ENCODE results near the gene PMVK. TPM values are rescaled to one million over a fixed set of nuclear protein-coding genes. Genes with fewer than 3 reads are reported as not detected.
A peak's percentile ranks its signal among the peaks of the same experiment; 100 is the strongest.

The PMVK gene
- total RNA-seq, 1 donor from 2014 or later, result 65.7 TPM

GRCh38 chr1:154899041-154899440 is 37.5 kb downstream of the PMVK start:
- no peak for DNase-seq
- intact Hi-C loops (cut with DNase I), result no loop called here

GRCh38 chr1:154896771-154897286 is 39.7 kb downstream of the PMVK start:
- DNase-seq, result no peak
- intact Hi-C loops (cut with DNase I), result no loop called here
- no peak for ATAC-seq (ENCODE audit: poor library complexity)

More at GRCh38 chr1:154899041-154899440, 37.5 kb downstream of the PMVK start:
- ATAC-seq (ENCODE audit: poor library complexity), result no peak

- no peak for DNase-seq
- peak; percentile 39 for ATAC-seq (ENCODE audit: poor library complexity)
- intact Hi-C loops (cut with DNase I), result no loop called here
These were observed 40.7 kb downstream of the PMVK start for GRCh38 chr1:154895798-154896197.

GRCh38 chr1:154891452-154891851 is 45.1 kb downstream of the PMVK start:
- DNase-seq, result no peak
- ATAC-seq (ENCODE audit: poor library complexity), result no peak
- intact Hi-C loops (cut with DNase I), result no loop called here

- ATAC-seq (ENCODE audit: poor library complexity) (no peak), DNase-seq (no peak)
- intact Hi-C loops (cut with DNase I), result no loop called here
These were observed 47.8 kb downstream of the PMVK start for GRCh38 chr1:154888757-154889156.

- intact Hi-C loops (cut with DNase I), result no loop called here
- DNase-seq (no peak), ATAC-seq (ENCODE audit: poor library complexity) (no peak)
These were observed 50.1 kb downstream of the PMVK start for GRCh38 chr1:154886281-154887015.

- ATAC-seq (ENCODE audit: poor library complexity) (no peak), DNase-seq (no peak)
- intact Hi-C loops (cut with DNase I), result loop anchor here (5.0 kb wide), 1 partner anchor 323 kb away; no protein-coding TSS in a partner anchor
These were observed 51.4 kb downstream of the PMVK start for GRCh38 chr1:154884869-154885701.

- peak; percentile 47 for ATAC-seq (ENCODE audit: poor library complexity)
- DNase-seq, result no peak
- intact Hi-C loops (cut with DNase I), result loop anchor here (5.0 kb wide), 1 partner anchor 322 kb away; no protein-coding TSS in a partner anchor
These were observed 52.3 kb downstream of the PMVK start for GRCh38 chr1:154883919-154884868.

- ATAC-seq (ENCODE audit: poor library complexity), result no peak
- no peak for DNase-seq
- intact Hi-C loops (cut with DNase I), result loop anchor here (5.0 kb wide), 1 partner anchor 320 kb away; no protein-coding TSS in a partner anchor
These were observed 54.5 kb downstream of the PMVK start for GRCh38 chr1:154881820-154882535.

GRCh38 chr1:154880671-154881070 is 55.8 kb downstream of the PMVK start:
- intact Hi-C loops (cut with DNase I), result loop anchor here (5.0 kb wide), 1 partner anchor 318 kb away; no protein-coding TSS in a partner anchor
- no peak for ATAC-seq (ENCODE audit: poor library complexity)

GRCh38 chr1:154879038-154879421 is 57.5 kb downstream of the PMVK start:
- ATAC-seq (ENCODE audit: poor library complexity), result no peak
- intact Hi-C loops (cut with DNase I), result loop anchor here (2.0 to 10.0 kb wide), 3 partner anchors 117 to 394 kb away; no protein-coding TSS in a partner anchor
- DNase-seq, result no peak

More at GRCh38 chr1:154880671-154881070, 55.8 kb downstream of the PMVK start:
- no peak for DNase-seq

GRCh38 chr1:154878371-154879037 is 58.0 kb downstream of the PMVK start:
- peak; percentile 98 for ATAC-seq (ENCODE audit: poor library complexity)
- peak; percentile 87 for DNase-seq
- intact Hi-C loops (cut with DNase I), result loop anchor here (2.0 to 10.0 kb wide), 3 partner anchors 116 to 394 kb away; no protein-coding TSS in a partner anchor

- no peak for DNase-seq
- peak; percentile 49 for ATAC-seq (ENCODE audit: poor library complexity)
- intact Hi-C loops (cut with DNase I), result loop anchor here (5.0 to 10.0 kb wide), 2 partner anchors 115 to 393 kb away; no protein-coding TSS in a partner anchor
These were observed 59.0 kb downstream of the PMVK start for GRCh38 chr1:154877370-154877974.

- intact Hi-C loops (cut with DNase I), result loop anchor here (5.0 to 10.0 kb wide), 2 partner anchors 115 to 392 kb away; no protein-coding TSS in a partner anchor
- DNase-seq (no peak), ATAC-seq (ENCODE audit: poor library complexity) (no peak)
These were observed 59.6 kb downstream of the PMVK start for GRCh38 chr1:154876842-154877369.

Data from Right ventricle myocardium superior (tissue), 1 donor.